ENCODE results near the gene JPH2. TPM values are rescaled to one million over a fixed set of nuclear protein-coding genes. Genes with fewer than 3 reads are reported as not detected.

Gene JPH2
- total RNA-seq, 1 experiment from 2014 or later = 0.17 TPM

GRCh38 chr20:44159711-44160110 is 27.3 kb downstream of the JPH2 start (continued):
- no peak for TF ChIP-seq FOSL1 (IDR thresholded peaks at IDR 0.05; ENCODE audit: low read depth)

GRCh38 chr20:44159125-44159524 is 27.9 kb downstream of the JPH2 start:
- H3K27me3 ChIP-seq (ENCODE audit: insufficient read depth, low read length) = 0 out of 2 replicates have a peak, but pooled peaks cover 9% of the 10 kb centered on the region
- RAD21 ChIA-PET (ENCODE audit: low non-redundant PET in 1 of 2, low total read pairs in 2 of 2, uncharacterized antibody in 2 of 2, unreplicated experiment in 2 of 2) = no interaction called here
- no peak overlapping the region for H3K27ac ChIP-seq (ENCODE audit: low read depth, low read length)
- H3K9ac ChIP-seq (ENCODE audit: low read length) = no peak overlapping the region
- H3K9me3 ChIP-seq (ENCODE audit: control insufficient read depth in 1 of 2, insufficient read depth in 1 of 2, low read depth in 1 of 2, low read length in 2 of 2) = no peaks in the 10 kb centered on the region
- no peaks in the 10 kb centered on the region for H3K79me2 ChIP-seq (ENCODE audit: insufficient read depth, low read length)
- ATAC-seq (no peak), DNase-seq (ENCODE audit: low read depth, low spot score) (no peak)
- H2AFZ ChIP-seq (ENCODE audit: low read depth, low read length, poor library complexity, severe bottlenecking) = no peak overlapping the region
- H4K20me1 ChIP-seq (ENCODE audit: insufficient read depth) = no peaks in the 10 kb centered on the region
- intact Hi-C loops (cut with micrococcal nuclease) = no loop called here
- H3K9me2 ChIP-seq (ENCODE audit: insufficient read depth) = no peaks in the 10 kb centered on the region
- H3K4me3 ChIP-seq (replicated peaks in 1 of 2; ENCODE audit: low read depth in 1 of 2, low read length in 2 of 2) = no peak overlapping the region
- CTCF ChIA-PET = no interaction called here
- no peaks in the 10 kb centered on the region for H3K4me1 ChIP-seq (ENCODE audit: control insufficient read depth in 1 of 2, insufficient read depth in 2 of 2, low read length in 2 of 2)
- TF ChIP-seq SIN3A (IDR thresholded peaks at IDR 0.05; ENCODE audit: low read depth) (no peak), TCF7L2 (IDR thresholded peaks at IDR 0.05; ENCODE audit: borderline replicate concordance, extremely low read depth, insufficient read depth, insufficient read length) (no peak), POLR2AphosphoS5 (IDR thresholded peaks at IDR 0.05; ENCODE audit: low read depth, low read length) (no peak)
- TF ChIP-seq, protein P1, sequence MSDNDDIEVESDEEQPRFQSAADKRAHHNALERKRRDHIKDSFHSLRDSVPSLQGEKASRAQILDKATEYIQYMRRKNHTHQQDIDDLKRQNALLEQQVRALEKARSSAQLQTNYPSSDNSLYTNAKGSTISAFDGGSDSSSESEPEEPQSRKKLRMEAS (IDR thresholded peaks at IDR 0.05) = no peak
- TF ChIP-seq, protein P2, sequence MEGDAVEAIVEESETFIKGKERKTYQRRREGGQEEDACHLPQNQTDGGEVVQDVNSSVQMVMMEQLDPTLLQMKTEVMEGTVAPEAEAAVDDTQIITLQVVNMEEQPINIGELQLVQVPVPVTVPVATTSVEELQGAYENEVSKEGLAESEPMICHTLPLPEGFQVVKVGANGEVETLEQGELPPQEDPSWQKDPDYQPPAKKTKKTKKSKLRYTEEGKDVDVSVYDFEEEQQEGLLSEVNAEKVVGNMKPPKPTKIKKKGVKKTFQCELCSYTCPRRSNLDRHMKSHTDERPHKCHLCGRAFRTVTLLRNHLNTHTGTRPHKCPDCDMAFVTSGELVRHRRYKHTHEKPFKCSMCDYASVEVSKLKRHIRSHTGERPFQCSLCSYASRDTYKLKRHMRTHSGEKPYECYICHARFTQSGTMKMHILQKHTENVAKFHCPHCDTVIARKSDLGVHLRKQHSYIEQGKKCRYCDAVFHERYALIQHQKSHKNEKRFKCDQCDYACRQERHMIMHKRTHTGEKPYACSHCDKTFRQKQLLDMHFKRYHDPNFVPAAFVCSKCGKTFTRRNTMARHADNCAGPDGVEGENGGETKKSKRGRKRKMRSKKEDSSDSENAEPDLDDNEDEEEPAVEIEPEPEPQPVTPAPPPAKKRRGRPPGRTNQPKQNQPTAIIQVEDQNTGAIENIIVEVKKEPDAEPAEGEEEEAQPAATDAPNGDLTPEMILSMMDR (IDR thresholded peaks at IDR 0.05 in 2 of 3, conservative IDR thresholded peaks at IDR 0.05 in 1 of 3; ENCODE audit: borderline replicate concordance in 1 of 3, insufficient read depth in 1 of 3, low read depth in 2 of 3, low read length in 2 of 3) = no peak
- no peak overlapping the region for H3K4me2 ChIP-seq (ENCODE audit: low read length)
- POLR2A ChIA-PET = no interaction called here
- no peaks in the 10 kb centered on the region for H3K36me3 ChIP-seq (ENCODE audit: control insufficient read depth in 1 of 2, insufficient read depth in 2 of 2, low read length in 2 of 2)
- no TSS peak for BruUV-seq (replicated peaks)
